GM23338 (cell line): ENCODE data around the gene OPN1SW. TPM values are rescaled to one million over a fixed set of nuclear protein-coding genes. Genes with fewer than 3 reads are reported as not detected.

Source experiments
- ATAC-seq: fragments of 200-7000 bp; cut with Tn5 transposase; 3 replicates; pipeline ENCODE4 v1.9.1; 2020
- DNase-seq: peaks from one replicate; pipeline ENCODE4 v3.0.0-alpha.2; 2015; ENCODE audit warnings: low spot score
- H2AFZ ChIP-seq: fragments of 200-600 bp; sonication (generic); 2 replicates; pipeline ENCODE4 v1.8.0; 2016; ENCODE audit warnings: antibody characterized with exemption, mild to moderate bottlenecking, moderate library complexity
- H3F3A ChIP-seq: fragments of 200-600 bp; sonication (generic); replicated peaks from 2 replicates; pipeline ENCODE4 v1.8.0; 2017; ENCODE audit warnings: antibody characterized with exemption, mixed run types, low read depth
- H3K27ac ChIP-seq: fragments of 200-600 bp; sonication (generic); 2 replicates; pipeline ENCODE4 v1.6.1; 2016; ENCODE audit warnings: low read depth
- H3K27me3 ChIP-seq: fragments of 200-600 bp; sonication (generic); 2 replicates; pipeline ENCODE4 v1.8.0; 2016; ENCODE audit warnings: mild to moderate bottlenecking, mixed run types, moderate library complexity; ENCODE audit not compliant: insufficient read depth
- H3K36me3 ChIP-seq: fragments of 200-600 bp; sonication (generic); 2 replicates; pipeline ENCODE4 v1.8.0; 2016; ENCODE audit warnings: mild to moderate bottlenecking; ENCODE audit not compliant: insufficient read depth
- H3K4me1 ChIP-seq: fragments of 200-600 bp; sonication (generic); 2 replicates; pipeline ENCODE4 v1.8.0; 2016; ENCODE audit warnings: mild to moderate bottlenecking, moderate library complexity; ENCODE audit not compliant: insufficient read depth
- H3K4me2 ChIP-seq: fragments of 200-600 bp; sonication (generic); 2 replicates; pipeline ENCODE4 v1.7.1; 2017; ENCODE audit warnings: mixed run types
- H3K4me3 ChIP-seq: fragments of 200-600 bp; sonication (generic); 2 replicates; pipeline ENCODE4 v1.6.1; 2016; ENCODE audit warnings: mixed run types
- H3K79me2 ChIP-seq: fragments of 200-600 bp; sonication (generic); replicated peaks from 2 replicates; pipeline ENCODE4 v1.8.0; 2017; ENCODE audit warnings: mild to moderate bottlenecking; ENCODE audit not compliant: insufficient read depth
- H3K9me2 ChIP-seq: fragments of 200-600 bp; sonication (generic); 2 replicates; pipeline ENCODE4 v1.8.0; 2017; ENCODE audit not compliant: insufficient read depth
- H4K20me1 ChIP-seq: fragments of 200-600 bp; sonication (generic); replicated peaks from 2 replicates; pipeline ENCODE4 v1.8.0; 2017; ENCODE audit warnings: mild to moderate bottlenecking; ENCODE audit not compliant: insufficient read depth
- H3K27ac Mint-ChIP-seq: 2 replicates; pipeline ENCODE4 v1.8.0; 2020; ENCODE audit warnings: inconsistent platforms, mild to moderate bottlenecking, moderate library complexity, mixed read lengths
- H3K27me3 Mint-ChIP-seq: 3 replicates; pipeline ENCODE4 v1.8.0; 2022; ENCODE audit warnings: low read depth, mild to moderate bottlenecking, moderate library complexity, mixed read lengths, inconsistent platforms; ENCODE audit not compliant: insufficient read depth, poor library complexity
- H3K36me3 Mint-ChIP-seq: 3 replicates; pipeline ENCODE4 v1.8.0; 2021; ENCODE audit warnings: low read depth, mild to moderate bottlenecking, inconsistent platforms, moderate library complexity, mixed read lengths
- H3K4me1 Mint-ChIP-seq: 3 replicates; pipeline ENCODE4 v1.8.0; 2020; ENCODE audit warnings: mild to moderate bottlenecking, inconsistent platforms, mixed read lengths
- H3K4me3 Mint-ChIP-seq: 3 replicates; pipeline ENCODE4 v1.8.0; 2021; ENCODE audit warnings: moderate library complexity, mild to moderate bottlenecking, inconsistent platforms, mixed read lengths
- H3K9me3 Mint-ChIP-seq: 3 replicates; pipeline ENCODE4 v1.8.0; 2020; ENCODE audit warnings: moderate library complexity, mild to moderate bottlenecking, inconsistent platforms, mixed read lengths
- CREB1 ChIP-seq: fragments of 250-450 bp; sonication (Bioruptor Pico); IDR thresholded peaks from 2 replicates; pipeline ENCODE4 v1.5.0; 2020; ENCODE audit warnings: low read depth, mild to moderate bottlenecking, moderate library complexity
- EZH2phosphoT487 ChIP-seq: fragments of 200-600 bp; sonication (generic); IDR thresholded peaks from one replicate; pipeline ENCODE4 v1.8.1; 2018; ENCODE audit warnings: antibody characterized with exemption; ENCODE audit not compliant: unreplicated experiment
- JUNB ChIP-seq: IDR thresholded peaks from one replicate; pipeline ENCODE4 v1.6.1; 2016; ENCODE audit warnings: antibody characterized with exemption; ENCODE audit not compliant: unreplicated experiment
- NANOG ChIP-seq: IDR thresholded peaks from 2 replicates; pipeline ENCODE4 v1.6.1; 2016; ENCODE audit warnings: antibody characterized with exemption, borderline replicate concordance
- POLR2AphosphoS5 ChIP-seq: IDR thresholded peaks from 2 replicates; pipeline ENCODE4 v1.6.1; 2016; ENCODE audit warnings: antibody characterized with exemption, low read depth
- STAT1 ChIP-seq: IDR thresholded peaks from one replicate; pipeline ENCODE4 v1.6.1; 2016; ENCODE audit warnings: antibody characterized with exemption; ENCODE audit not compliant: unreplicated experiment
- ZNF331 ChIP-seq: fragments of 250-450 bp; sonication (Bioruptor Pico); IDR thresholded peaks from 2 replicates; pipeline ENCODE4 v1.5.0; 2020; ENCODE audit warnings: low read depth, mild to moderate bottlenecking, moderate library complexity
- polyA plus RNA-seq: library from polyadenylated mRNA; unstranded; fragments of >200 nt; fragmentation: Nextera tagmentation; extraction: Ambion mirVana; gene quantifications from 2 replicates; pipeline ENCODE4 v1.2.1, GENCODE V29; 2016
- total RNA-seq: library from RNA; depleted of rRNA; stranded (reverse); fragments of >200 nt; shearing (Covaris generic); gene quantifications from 2 replicates; pipeline ENCODE4 v1.2.3, GENCODE V29; 2014
- TF ChIP-seq, protein P1 (sequence below), 2 experiments: fragments of 200-600 bp in 1 of 2; sonication (generic) in 1 of 2; conservative IDR thresholded peaks; 2 replicates each; pipeline versions ENCODE4 v1.5.1 to v1.6.1; 2016 to 2017; ENCODE audit warnings: antibody characterized with exemption in 2 of 2, low read depth in 2 of 2, mild to moderate bottlenecking in 2 of 2, moderate library complexity in 1 of 2
- TF ChIP-seq, protein P2 (sequence below): IDR thresholded peaks from 2 replicates; pipeline ENCODE4 v1.6.1; 2016; ENCODE audit warnings: antibody characterized with exemption
- TF ChIP-seq, protein P3 (sequence below): IDR thresholded peaks from one replicate; pipeline ENCODE4 v1.6.1; 2018; ENCODE audit warnings: antibody characterized with exemption; ENCODE audit not compliant: unreplicated experiment
- TF ChIP-seq, protein P4 (sequence below): fragments of 250-450 bp; sonication (Bioruptor Pico); IDR thresholded peaks from 2 replicates; pipeline ENCODE4 v1.5.0; 2020; ENCODE audit warnings: mild to moderate bottlenecking, moderate library complexity

OPN1SW gene
- total and polyA plus RNA-seq, 2 experiments from 2014 or later: 0.50 TPM; not detected in 1

DNA sequence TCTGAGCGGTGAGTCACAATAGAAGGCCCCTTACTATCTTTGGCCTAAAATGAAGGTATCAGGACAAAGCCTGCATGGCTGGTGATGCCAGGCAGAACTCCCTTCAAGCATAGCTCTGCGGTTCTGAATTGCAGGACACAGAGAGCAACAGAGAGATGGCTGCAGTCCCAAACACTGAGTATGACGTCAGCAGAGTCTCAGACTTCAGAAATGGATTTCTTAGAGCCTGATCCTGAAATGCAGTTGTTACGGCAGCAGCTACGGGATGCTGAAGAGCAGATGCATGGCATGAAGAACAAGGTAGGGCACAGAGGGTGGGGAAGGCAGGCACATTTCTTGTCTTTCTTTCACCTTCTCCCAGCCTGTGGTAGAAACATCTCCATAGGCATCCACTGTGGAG is 29.6 kb upstream of the OPN1SW start (continued):
- TF ChIP-seq, protein P1, sequence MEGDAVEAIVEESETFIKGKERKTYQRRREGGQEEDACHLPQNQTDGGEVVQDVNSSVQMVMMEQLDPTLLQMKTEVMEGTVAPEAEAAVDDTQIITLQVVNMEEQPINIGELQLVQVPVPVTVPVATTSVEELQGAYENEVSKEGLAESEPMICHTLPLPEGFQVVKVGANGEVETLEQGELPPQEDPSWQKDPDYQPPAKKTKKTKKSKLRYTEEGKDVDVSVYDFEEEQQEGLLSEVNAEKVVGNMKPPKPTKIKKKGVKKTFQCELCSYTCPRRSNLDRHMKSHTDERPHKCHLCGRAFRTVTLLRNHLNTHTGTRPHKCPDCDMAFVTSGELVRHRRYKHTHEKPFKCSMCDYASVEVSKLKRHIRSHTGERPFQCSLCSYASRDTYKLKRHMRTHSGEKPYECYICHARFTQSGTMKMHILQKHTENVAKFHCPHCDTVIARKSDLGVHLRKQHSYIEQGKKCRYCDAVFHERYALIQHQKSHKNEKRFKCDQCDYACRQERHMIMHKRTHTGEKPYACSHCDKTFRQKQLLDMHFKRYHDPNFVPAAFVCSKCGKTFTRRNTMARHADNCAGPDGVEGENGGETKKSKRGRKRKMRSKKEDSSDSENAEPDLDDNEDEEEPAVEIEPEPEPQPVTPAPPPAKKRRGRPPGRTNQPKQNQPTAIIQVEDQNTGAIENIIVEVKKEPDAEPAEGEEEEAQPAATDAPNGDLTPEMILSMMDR (conservative IDR thresholded peaks at IDR 0.05; ENCODE audit: low read depth in 2 of 2): no peak
- TF ChIP-seq STAT1 (no peak), ZNF331 (CRISPR knock-in tag) (no peak), POLR2AphosphoS5 (no peak), CREB1 (no peak), NANOG (no peak), JUNB (no peak)
- TF ChIP-seq, protein P2, sequence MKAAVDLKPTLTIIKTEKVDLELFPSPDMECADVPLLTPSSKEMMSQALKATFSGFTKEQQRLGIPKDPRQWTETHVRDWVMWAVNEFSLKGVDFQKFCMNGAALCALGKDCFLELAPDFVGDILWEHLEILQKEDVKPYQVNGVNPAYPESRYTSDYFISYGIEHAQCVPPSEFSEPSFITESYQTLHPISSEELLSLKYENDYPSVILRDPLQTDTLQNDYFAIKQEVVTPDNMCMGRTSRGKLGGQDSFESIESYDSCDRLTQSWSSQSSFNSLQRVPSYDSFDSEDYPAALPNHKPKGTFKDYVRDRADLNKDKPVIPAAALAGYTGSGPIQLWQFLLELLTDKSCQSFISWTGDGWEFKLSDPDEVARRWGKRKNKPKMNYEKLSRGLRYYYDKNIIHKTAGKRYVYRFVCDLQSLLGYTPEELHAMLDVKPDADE: no peak

DNA sequence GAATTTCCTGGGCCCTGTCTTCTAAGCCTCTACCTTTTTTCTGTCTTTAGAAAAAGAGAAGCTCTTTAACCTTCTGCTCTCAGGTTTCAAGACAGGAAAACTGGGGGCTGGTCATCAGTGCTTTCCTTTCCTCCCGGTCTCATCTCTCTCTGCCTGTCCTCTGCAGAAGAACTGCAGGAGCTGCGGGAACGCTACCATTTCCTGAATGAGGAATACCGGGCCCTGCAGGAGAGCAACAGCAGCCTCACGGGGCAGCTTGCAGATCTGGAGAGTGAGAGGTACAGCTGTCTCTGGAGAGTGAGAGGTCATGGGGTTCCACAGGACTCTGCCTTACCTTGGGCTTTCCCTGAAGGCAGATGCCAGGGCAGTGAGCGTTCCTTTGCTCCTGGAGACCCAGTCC is 28.9 kb upstream of the OPN1SW start:
- Histone ChIP-seq H3K36me3 (peaks cover 28% of the 10 kb centered on the region; the same call in 1 of the 2 replicates), H3K4me3 (no peak overlapping the region), H3K4me1 (no peaks in the 10 kb centered on the region), H3K4me2 (no peak overlapping the region), H3F3A (no peaks in the 10 kb centered on the region; the same call in 1 of the 2 replicates), H3K27me3 (no peaks in the 10 kb centered on the region), H2AFZ (no peak overlapping the region), H3K79me2 (no peaks in the 10 kb centered on the region), H4K20me1 (0 out of 2 replicates have a peak, but pooled peaks cover 4% of the 10 kb centered on the region), H3K9me2 (no peaks in the 10 kb centered on the region), H3K27ac (no peak overlapping the region)
- TF ChIP-seq POLR2AphosphoS5 (no peak), STAT1 (no peak), JUNB (no peak), ZNF331 (CRISPR knock-in tag) (no peak), EZH2phosphoT487 (no peak)
- TF ChIP-seq, protein P3, sequence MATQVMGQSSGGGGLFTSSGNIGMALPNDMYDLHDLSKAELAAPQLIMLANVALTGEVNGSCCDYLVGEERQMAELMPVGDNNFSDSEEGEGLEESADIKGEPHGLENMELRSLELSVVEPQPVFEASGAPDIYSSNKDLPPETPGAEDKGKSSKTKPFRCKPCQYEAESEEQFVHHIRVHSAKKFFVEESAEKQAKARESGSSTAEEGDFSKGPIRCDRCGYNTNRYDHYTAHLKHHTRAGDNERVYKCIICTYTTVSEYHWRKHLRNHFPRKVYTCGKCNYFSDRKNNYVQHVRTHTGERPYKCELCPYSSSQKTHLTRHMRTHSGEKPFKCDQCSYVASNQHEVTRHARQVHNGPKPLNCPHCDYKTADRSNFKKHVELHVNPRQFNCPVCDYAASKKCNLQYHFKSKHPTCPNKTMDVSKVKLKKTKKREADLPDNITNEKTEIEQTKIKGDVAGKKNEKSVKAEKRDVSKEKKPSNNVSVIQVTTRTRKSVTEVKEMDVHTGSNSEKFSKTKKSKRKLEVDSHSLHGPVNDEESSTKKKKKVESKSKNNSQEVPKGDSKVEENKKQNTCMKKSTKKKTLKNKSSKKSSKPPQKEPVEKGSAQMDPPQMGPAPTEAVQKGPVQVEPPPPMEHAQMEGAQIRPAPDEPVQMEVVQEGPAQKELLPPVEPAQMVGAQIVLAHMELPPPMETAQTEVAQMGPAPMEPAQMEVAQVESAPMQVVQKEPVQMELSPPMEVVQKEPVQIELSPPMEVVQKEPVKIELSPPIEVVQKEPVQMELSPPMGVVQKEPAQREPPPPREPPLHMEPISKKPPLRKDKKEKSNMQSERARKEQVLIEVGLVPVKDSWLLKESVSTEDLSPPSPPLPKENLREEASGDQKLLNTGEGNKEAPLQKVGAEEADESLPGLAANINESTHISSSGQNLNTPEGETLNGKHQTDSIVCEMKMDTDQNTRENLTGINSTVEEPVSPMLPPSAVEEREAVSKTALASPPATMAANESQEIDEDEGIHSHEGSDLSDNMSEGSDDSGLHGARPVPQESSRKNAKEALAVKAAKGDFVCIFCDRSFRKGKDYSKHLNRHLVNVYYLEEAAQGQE: no peak
- TF ChIP-seq, protein P4, sequence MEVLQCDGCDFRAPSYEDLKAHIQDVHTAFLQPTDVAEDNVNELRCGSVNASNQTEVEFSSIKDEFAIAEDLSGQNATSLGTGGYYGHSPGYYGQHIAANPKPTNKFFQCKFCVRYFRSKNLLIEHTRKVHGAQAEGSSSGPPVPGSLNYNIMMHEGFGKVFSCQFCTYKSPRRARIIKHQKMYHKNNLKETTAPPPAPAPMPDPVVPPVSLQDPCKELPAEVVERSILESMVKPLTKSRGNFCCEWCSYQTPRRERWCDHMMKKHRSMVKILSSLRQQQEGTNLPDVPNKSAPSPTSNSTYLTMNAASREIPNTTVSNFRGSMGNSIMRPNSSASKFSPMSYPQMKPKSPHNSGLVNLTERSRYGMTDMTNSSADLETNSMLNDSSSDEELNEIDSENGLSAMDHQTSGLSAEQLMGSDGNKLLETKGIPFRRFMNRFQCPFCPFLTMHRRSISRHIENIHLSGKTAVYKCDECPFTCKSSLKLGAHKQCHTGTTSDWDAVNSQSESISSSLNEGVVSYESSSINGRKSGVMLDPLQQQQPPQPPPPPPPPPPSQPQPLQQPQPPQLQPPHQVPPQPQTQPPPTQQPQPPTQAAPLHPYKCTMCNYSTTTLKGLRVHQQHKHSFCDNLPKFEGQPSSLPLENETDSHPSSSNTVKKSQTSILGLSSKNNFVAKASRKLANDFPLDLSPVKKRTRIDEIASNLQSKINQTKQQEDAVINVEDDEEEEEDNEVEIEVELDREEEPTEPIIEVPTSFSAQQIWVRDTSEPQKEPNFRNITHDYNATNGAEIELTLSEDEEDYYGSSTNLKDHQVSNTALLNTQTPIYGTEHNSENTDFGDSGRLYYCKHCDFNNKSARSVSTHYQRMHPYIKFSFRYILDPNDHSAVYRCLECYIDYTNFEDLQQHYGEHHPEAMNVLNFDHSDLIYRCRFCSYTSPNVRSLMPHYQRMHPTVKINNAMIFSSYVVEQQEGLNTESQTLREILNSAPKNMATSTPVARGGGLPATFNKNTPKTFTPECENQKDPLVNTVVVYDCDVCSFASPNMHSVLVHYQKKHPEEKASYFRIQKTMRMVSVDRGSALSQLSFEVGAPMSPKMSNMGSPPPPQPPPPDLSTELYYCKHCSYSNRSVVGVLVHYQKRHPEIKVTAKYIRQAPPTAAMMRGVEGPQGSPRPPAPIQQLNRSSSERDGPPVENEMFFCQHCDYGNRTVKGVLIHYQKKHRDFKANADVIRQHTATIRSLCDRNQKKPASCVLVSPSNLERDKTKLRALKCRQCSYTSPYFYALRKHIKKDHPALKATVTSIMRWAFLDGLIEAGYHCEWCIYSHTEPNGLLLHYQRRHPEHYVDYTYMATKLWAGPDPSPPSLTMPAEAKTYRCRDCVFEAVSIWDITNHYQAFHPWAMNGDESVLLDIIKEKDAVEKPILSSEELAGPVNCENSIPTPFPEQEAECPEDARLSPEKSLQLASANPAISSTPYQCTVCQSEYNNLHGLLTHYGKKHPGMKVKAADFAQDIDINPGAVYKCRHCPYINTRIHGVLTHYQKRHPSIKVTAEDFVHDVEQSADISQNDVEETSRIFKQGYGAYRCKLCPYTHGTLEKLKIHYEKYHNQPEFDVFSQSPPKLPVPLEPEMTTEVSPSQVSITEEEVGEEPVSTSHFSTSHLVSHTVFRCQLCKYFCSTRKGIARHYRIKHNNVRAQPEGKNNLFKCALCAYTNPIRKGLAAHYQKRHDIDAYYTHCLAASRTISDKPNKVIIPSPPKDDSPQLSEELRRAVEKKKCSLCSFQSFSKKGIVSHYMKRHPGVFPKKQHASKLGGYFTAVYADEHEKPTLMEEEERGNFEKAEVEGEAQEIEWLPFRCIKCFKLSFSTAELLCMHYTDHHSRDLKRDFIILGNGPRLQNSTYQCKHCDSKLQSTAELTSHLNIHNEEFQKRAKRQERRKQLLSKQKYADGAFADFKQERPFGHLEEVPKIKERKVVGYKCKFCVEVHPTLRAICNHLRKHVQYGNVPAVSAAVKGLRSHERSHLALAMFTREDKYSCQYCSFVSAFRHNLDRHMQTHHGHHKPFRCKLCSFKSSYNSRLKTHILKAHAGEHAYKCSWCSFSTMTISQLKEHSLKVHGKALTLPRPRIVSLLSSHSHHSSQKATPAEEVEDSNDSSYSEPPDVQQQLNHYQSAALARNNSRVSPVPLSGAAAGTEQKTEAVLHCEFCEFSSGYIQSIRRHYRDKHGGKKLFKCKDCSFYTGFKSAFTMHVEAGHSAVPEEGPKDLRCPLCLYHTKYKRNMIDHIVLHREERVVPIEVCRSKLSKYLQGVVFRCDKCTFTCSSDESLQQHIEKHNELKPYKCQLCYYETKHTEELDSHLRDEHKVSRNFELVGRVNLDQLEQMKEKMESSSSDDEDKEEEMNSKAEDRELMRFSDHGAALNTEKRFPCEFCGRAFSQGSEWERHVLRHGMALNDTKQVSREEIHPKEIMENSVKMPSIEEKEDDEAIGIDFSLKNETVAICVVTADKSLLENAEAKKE (CRISPR knock-in tag): no peak
- DNase-seq (no peak), ATAC-seq (peak; percentile 88)
- Mint-ChIP-seq H3K36me3 (peaks cover 48% of the 10 kb centered on the region), H3K4me3 (no peak overlapping the region), H3K27me3 (no peaks in the 10 kb centered on the region), H3K9me3 (no peaks in the 10 kb centered on the region), H3K27ac (peak overlapping the region; percentile 58; the same call in 1 of the 2 replicates), H3K4me1 (peaks cover 13% of the 10 kb centered on the region)
